DND-41 (cell line): ENCODE results near the gene GRK3.

Experiments
- CTCF ChIP-seq: IDR thresholded peaks from 2 replicates; pipeline ENCODE4 v1.5.1; 2012; ENCODE audit warnings: borderline replicate concordance, low read length, moderate library complexity, mild to moderate bottlenecking; ENCODE audit not compliant: poor library complexity, severe bottlenecking; ENCODE audit errors: extremely low read depth
- EZH2 ChIP-seq: IDR thresholded peaks from 3 replicates; pipeline ENCODE4 v1.6.1; 2012; ENCODE audit warnings: borderline replicate concordance, low read depth, mild to moderate bottlenecking, moderate library complexity, low read length, inconsistent platforms; ENCODE audit not compliant: severe bottlenecking

GRCh38 chr22:25670070-25670461, 105.6 kb downstream of the GRK3 start:
- TF ChIP-seq CTCF (no peak), EZH2 (no peak)
